Neuronal stem cell (in vitro differentiated cells): ENCODE results near the gene ZNHIT1.
"Not testable (repeated sequence)": the region's sequence is repeated elsewhere in the genome, so short reads cannot be mapped to it uniquely, and the experiment has no call there.

Experiments used
- DNase-seq: peaks from one replicate; pipeline ENCODE4 v3.0.0-alpha.2; 2013; ENCODE audit warnings: low spot score
- H2AFZ ChIP-seq: one replicate; pipeline ENCODE4 v1.6.1; 2013; ENCODE audit warnings: mild to moderate bottlenecking, low read length, inconsistent platforms
- H2AK5ac ChIP-seq: 2 replicates; pipeline ENCODE4 v1.6.1; 2013; ENCODE audit warnings: low read depth, mild to moderate bottlenecking, inconsistent platforms, low read length, moderate library complexity, mixed read lengths
- H2BK120ac ChIP-seq: 2 replicates; pipeline ENCODE4 v1.6.1; 2013; ENCODE audit warnings: low read depth, mild to moderate bottlenecking, inconsistent platforms, low read length, moderate library complexity, mixed read lengths
- H2BK12ac ChIP-seq: one replicate; pipeline ENCODE4 v1.6.1; 2013; ENCODE audit warnings: low read length, inconsistent platforms
- H2BK15ac ChIP-seq: 2 replicates; pipeline ENCODE4 v1.6.1; 2013; ENCODE audit warnings: mild to moderate bottlenecking, low read length, inconsistent platforms, mixed read lengths
- H2BK5ac ChIP-seq: one replicate; pipeline ENCODE4 v1.6.1; 2013; ENCODE audit warnings: inconsistent platforms, mild to moderate bottlenecking, low read length, moderate library complexity
- H3K14ac ChIP-seq: one replicate; pipeline ENCODE4 v1.6.1; 2013; ENCODE audit warnings: low read length, inconsistent platforms
- H3K18ac ChIP-seq: 2 replicates; pipeline ENCODE4 v1.6.1; 2013; ENCODE audit warnings: low read length, inconsistent platforms
- H3K23ac ChIP-seq: 2 replicates; pipeline ENCODE4 v1.6.1; 2013; ENCODE audit warnings: low read depth, mild to moderate bottlenecking, mixed read lengths, low read length, inconsistent platforms; ENCODE audit not compliant: poor library complexity
- H3K27ac ChIP-seq: replicated peaks from 3 replicates; pipeline ENCODE4 v1.5.1; 2013; ENCODE audit warnings: low read length, inconsistent platforms
- H3K27me3 ChIP-seq, 3 experiments: 2 replicates each; pipeline ENCODE4 v1.6.1; 2013; ENCODE audit warnings: low read length in 3 of 3, mild to moderate bottlenecking in 2 of 3, inconsistent platforms in 1 of 3, low read depth in 1 of 3, mixed read lengths in 1 of 3, moderate library complexity in 1 of 3; ENCODE audit not compliant: control insufficient read depth in 3 of 3, insufficient read depth in 3 of 3
- H3K36me3 ChIP-seq, 2 donors: replicated peaks in 1 of 2; 2 replicates each; pipeline ENCODE4 v1.6.1; 2013; ENCODE audit warnings: low read length in 2 of 2; ENCODE audit not compliant: control insufficient read depth in 2 of 2, insufficient read depth in 2 of 2
- H3K4ac ChIP-seq: 2 replicates; pipeline ENCODE4 v1.6.1; 2013; ENCODE audit warnings: inconsistent platforms, mild to moderate bottlenecking, low read length, moderate library complexity
- H3K4me1 ChIP-seq, 2 donors: 1 replicate in 1 of 2; 2 replicates in 1 of 2; pipeline ENCODE4 v1.6.1; 2013; ENCODE audit warnings: low read length in 2 of 2, low read depth in 1 of 2; ENCODE audit not compliant: control insufficient read depth in 2 of 2, insufficient read depth in 1 of 2
- H3K4me2 ChIP-seq: one replicate; pipeline ENCODE4 v1.6.1; 2013; ENCODE audit warnings: mild to moderate bottlenecking, low read length, inconsistent platforms; ENCODE audit not compliant: insufficient read depth, poor library complexity, severe bottlenecking
- H3K4me3 ChIP-seq, 2 donors: 2 replicates each; pipeline ENCODE4 v1.5.1; 2013; ENCODE audit warnings: low read length in 2 of 2, mild to moderate bottlenecking in 2 of 2, inconsistent platforms in 1 of 2, moderate library complexity in 1 of 2
- H3K79me1 ChIP-seq: one replicate; pipeline ENCODE4 v1.6.1; 2013; ENCODE audit warnings: low read depth, mild to moderate bottlenecking, inconsistent platforms, low read length, moderate library complexity
- H3K9ac ChIP-seq: one replicate; pipeline ENCODE4 v1.6.1; 2013; ENCODE audit warnings: mild to moderate bottlenecking, low read depth, low read length, inconsistent platforms; ENCODE audit not compliant: poor library complexity
- H3K9me3 ChIP-seq, 2 donors: replicated peaks in 1 of 2; 2 replicates each; pipeline versions ENCODE3 to v1.6.1; 2013; ENCODE audit warnings: low read length in 2 of 2, mild to moderate bottlenecking in 2 of 2, inconsistent platforms in 1 of 2, low read depth in 1 of 2, mixed read lengths in 1 of 2, moderate library complexity in 1 of 2; ENCODE audit not compliant: control insufficient read depth in 2 of 2, insufficient read depth in 1 of 2
- H4K8ac ChIP-seq: one replicate; pipeline ENCODE4 v1.6.1; 2013; ENCODE audit warnings: low read depth, mild to moderate bottlenecking, inconsistent platforms, low read length, moderate library complexity
- H4K91ac ChIP-seq: one replicate; pipeline ENCODE4 v1.6.1; 2013; ENCODE audit warnings: low read length, low read depth, mild to moderate bottlenecking, inconsistent platforms; ENCODE audit not compliant: poor library complexity
- WGBS, 2 donors: extraction: QIAGEN DNeasy Blood & Tissue Kit; methylation state at CpG; one replicate each; pipeline ENCODE4 v1.1.7; 2013; ENCODE audit warnings: missing lambda C conversion rate in 2 of 2, mixed read lengths in 1 of 2; ENCODE audit not compliant: insufficient read length in 2 of 2, insufficient replicate concordance in 1 of 2; ENCODE audit errors: extremely low coverage in 2 of 2; 5-methylcytosine and 5-hydroxymethylcytosine counted together

ZNHIT1 gene

GRCh38 chr7:101198476-101198875 is 19.5 kb upstream of the ZNHIT1 start:
- Histone ChIP-seq H3K4me3 (no peak overlapping the region), H3K27me3 (peaks cover 9 to 35% (median 32%) of the 10 kb centered on the region in 3 experiments), H3K14ac (no peak overlapping the region), H3K4me1 (peaks cover 3 to 15% of the 10 kb centered on the region in 2 donors), H2BK120ac (no peak overlapping the region), H2BK5ac (no peak overlapping the region), H3K18ac (no peak overlapping the region), H3K36me3 (no peaks in the 10 kb centered on the region), H2BK12ac (no peak overlapping the region), H3K23ac (no peak overlapping the region), H2BK15ac (no peak overlapping the region), H3K9ac (no peak overlapping the region), H3K79me1 (no peaks in the 10 kb centered on the region), H3K27ac (no peak overlapping the region), H3K4ac (no peak overlapping the region), H4K8ac (no peak overlapping the region), H2AK5ac (no peak overlapping the region), H3K9me3 (no peaks in the 10 kb centered on the region), H2AFZ (no peak overlapping the region), H4K91ac (no peak overlapping the region), H3K4me2 (no peak overlapping the region)
- DNase-seq = no peak
- WGBS, 2 donors = no CpG with 5 or more reads among the region's 14 CpGs

GRCh38 chr7:101199522-101199921 is 18.4 kb upstream of the ZNHIT1 start:
- H2BK120ac ChIP-seq = not testable (repeated sequence)

GRCh38 chr7:101200504-101200861 is 17.5 kb upstream of the ZNHIT1 start:
- Histone ChIP-seq H3K4me1 (peaks cover 3 to 15% of the 10 kb centered on the region in 2 donors), H3K9me3 (no peaks in the 10 kb centered on the region), H4K91ac (no peak overlapping the region), H3K14ac (no peak overlapping the region), H3K27me3 (peaks cover 9 to 36% (median 31%) of the 10 kb centered on the region in 3 experiments), H3K36me3 (no peaks in the 10 kb centered on the region), H3K27ac (no peak overlapping the region), H3K79me1 (no peaks in the 10 kb centered on the region), H4K8ac (no peak overlapping the region), H3K4me2 (no peak overlapping the region), H2BK15ac (peak overlapping the region; percentile 9), H3K9ac (no peak overlapping the region), H3K4me3 (no peak overlapping the region), H3K18ac (no peak overlapping the region), H2BK12ac (no peak overlapping the region), H2AK5ac (no peak overlapping the region), H2BK5ac (no peak overlapping the region), H2AFZ (peak overlapping the region; percentile 50), H3K4ac (no peak overlapping the region), H2BK120ac (no peak overlapping the region), H3K23ac (no peak overlapping the region)
- DNase-seq = no peak
- WGBS, 2 donors = no CpG with 5 or more reads among the region's 2 CpGs

More at GRCh38 chr7:101199522-101199921, 18.4 kb upstream of the ZNHIT1 start:
- not testable (repeated sequence) for H2AFZ ChIP-seq, H3K4me2 ChIP-seq, H4K91ac ChIP-seq, H2AK5ac ChIP-seq, H3K9me3 ChIP-seq, DNase-seq, H3K9ac ChIP-seq, H2BK15ac ChIP-seq, H3K4ac ChIP-seq, H3K14ac ChIP-seq, H2BK5ac ChIP-seq, H3K36me3 ChIP-seq, H3K27ac ChIP-seq, H3K4me3 ChIP-seq, H3K79me1 ChIP-seq, H3K18ac ChIP-seq, H4K8ac ChIP-seq, H2BK12ac ChIP-seq, H3K23ac ChIP-seq
- H3K4me1 ChIP-seq = peaks cover 3 to 15% of the 10 kb centered on the region in 2 donors
- peaks cover 9 to 38% (median 33%) of the 10 kb centered on the region in 3 experiments for H3K27me3 ChIP-seq
- WGBS, 2 donors = no CpG with 5 or more reads among the region's 10 CpGs

GRCh38 chr7:101200862-101201599 is 16.9 kb upstream of the ZNHIT1 start, which contains the start of gene MOGAT3:
Gene MOGAT3 (minus strand): TSS chr7:101201036. CDS start chr7:101200854, 182 bp downstream.
- Histone ChIP-seq H3K79me1 (no peaks in the 10 kb centered on the region), H4K91ac (no peak within 1 kb of the TSS), H2BK12ac (peak within 1 kb of the TSS; percentile 94), H3K27ac (no peak within 1 kb of the TSS), H3K14ac (no peak within 1 kb of the TSS), H3K9me3 (no peaks in the 10 kb centered on the region), H3K9ac (peak within 1 kb of the TSS; percentile 84), H2BK5ac (no peak within 1 kb of the TSS), H4K8ac (no peak within 1 kb of the TSS), H2BK120ac (no peak within 1 kb of the TSS), H3K4ac (peak within 1 kb of the TSS; percentile 37), H3K4me1 (peaks cover 3 to 15% of the 10 kb centered on the region in 2 donors), H2AFZ (peak within 1 kb of the TSS; percentile 69), H3K4me2 (peak within 1 kb of the TSS; percentile 73), H2BK15ac (peak within 1 kb of the TSS; percentile 85), H3K4me3 (peak within 1 kb of the TSS in 1 of 2 donors; percentile 69), H3K36me3 (no peaks in the 10 kb centered on the region), H3K27me3 (peaks cover 9 to 36% (median 31%) of the 10 kb centered on the region in 3 experiments), H3K23ac (peak within 1 kb of the TSS; percentile 89), H3K18ac (peak within 1 kb of the TSS; percentile 91), H2AK5ac (peak within 1 kb of the TSS; percentile 79)
- DNase-seq = no peak
- WGBS, 2 donors = no CpG with 5 or more reads among the region's 21 CpGs
